Inferior parietal cortex (tissue), 1 donor: ENCODE data around the gene LYSMD3.

ENCODE experiments used
- DNase-seq: peaks from one replicate; pipeline ENCODE4 v3.0.0-alpha.2; 2016; ENCODE audit errors: extremely low spot score

Gene LYSMD3

GRCh38 chr5:90548069-90548593 is 18.7 kb upstream of the LYSMD3 start:
- no peak for DNase-seq

DNA sequence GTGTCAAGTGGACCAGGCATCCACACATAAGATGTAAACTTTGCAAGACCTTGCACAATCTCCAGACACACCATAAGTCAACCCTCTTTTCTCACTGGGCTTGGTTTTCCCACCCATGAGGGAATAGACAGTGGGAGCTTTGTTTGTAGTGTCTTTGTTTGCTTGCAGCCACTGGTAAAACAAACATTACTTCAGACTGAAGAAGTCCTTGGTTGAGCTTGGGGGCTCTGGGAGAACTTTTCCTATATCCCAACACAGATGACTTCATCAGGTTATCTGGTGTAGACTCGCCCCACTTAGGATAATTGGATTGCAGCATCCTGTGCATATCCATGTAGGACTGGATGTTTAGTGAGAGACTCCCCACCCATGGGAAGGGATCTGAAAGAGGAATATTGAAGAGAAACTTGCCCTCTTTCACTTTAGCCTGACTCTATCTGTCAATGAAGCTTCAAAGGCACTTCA is 17.7 kb upstream of the LYSMD3 start:
- no peak for DNase-seq

DNA sequence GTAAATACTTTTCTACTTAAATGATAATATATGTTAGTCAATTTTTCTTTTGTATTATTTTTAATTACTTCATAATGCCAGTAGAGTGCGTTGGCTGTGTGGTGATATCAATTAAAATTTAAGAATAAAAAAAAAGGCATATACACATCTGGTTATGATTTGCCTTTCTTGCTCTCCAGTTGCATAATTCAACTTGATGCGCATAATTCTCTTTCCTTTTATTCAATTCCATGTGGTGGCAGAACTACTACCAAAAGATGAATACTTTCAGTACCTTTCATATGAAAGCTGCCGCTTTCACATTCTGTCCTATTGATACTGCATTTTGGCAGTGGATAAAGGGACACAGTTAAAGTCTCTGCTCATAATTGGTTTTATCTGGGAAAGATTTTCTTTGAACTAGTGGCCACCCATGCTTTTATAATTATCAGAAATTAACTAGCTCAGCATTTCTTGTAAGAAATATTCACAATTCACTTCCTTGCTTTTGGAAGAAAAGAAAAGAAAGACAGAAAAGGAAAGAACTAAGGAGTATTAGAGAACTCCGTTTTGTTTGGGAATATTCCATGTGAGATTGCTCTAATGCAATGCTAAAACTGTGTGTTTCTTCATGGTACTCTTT is 16.9 kb upstream of the LYSMD3 start:
- DNase-seq = no peak

DNA sequence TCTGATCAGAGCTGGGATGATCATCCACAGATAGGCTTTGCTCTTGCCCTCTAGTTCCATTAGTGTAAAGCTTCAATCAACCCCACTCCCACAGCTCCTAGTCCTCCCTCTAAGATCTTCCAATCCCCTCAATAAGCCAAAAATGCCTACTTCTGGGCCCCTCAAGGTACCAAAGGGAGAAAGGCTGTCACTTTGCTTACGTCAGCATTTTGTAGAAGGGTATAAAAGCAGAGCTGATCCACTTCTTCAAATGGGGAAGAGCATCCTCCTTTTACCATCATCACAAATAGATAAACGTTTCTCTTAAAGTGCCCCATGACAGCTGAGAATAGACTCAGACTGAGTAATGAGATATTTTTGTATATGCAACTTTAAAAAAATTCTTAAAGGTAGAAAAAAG is 16.1 kb upstream of the LYSMD3 start:
- DNase-seq = no peak

- no peak for DNase-seq
These were observed 13.6 kb upstream of the LYSMD3 start for GRCh38 chr5:90542827-90543519.

DNA sequence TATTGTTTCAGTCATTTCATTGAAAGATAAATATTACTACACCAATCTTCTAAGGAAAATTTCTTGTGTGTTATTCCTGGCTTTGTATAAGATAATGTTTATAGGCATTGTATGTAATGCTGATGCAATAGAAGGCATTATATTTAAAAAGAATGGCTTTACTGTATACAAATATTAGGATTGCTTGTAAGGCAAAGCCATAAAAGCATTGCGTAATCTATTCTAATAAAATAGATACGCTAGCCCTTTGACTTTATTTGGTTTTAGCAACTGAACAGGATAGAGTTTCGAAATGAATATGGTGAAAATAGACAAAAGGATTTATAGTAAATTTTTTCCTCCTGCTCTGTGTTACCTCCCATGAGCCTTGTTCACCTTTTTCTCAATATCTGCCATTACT is 5.5 kb upstream of the LYSMD3 start:
- no peak for DNase-seq

- DNase-seq = no peak
These were observed 4.4 kb upstream of the LYSMD3 start for GRCh38 chr5:90533794-90534193.

DNA sequence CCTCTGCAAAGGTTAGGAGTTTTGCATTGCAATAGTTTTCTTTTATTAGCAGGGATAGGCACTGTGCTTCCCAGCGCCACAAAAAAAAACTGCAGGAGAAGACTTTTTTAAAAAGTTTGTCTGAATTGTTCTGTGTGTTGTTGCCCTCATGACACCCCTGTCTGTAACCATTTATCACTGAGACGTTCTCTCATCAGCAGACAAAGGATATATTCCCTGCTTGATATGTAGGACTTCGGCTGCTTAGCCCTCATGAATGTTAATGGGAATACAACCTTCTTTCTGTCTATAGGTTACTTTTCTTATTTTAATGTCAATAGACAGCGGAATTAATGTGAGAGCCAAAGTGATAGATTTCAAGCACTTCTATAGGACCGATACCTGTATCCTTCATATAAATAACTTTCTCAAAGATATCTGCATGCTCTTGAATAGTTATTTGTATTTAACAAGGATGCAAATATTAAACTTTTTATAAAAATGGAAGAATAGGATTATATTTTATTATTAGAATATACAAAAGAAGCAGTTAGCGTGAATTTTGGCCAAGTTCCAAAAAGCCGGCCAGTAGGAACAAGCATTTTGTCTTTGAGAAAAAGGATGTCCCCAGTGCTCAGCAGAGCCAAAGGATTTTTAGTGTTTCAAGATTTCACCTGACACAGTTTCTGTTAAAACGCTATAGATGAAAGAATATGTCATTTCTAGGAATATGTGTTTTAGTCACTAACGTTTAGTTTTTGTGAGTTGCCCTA is 1.5 kb upstream of the LYSMD3 start:
- no peak for DNase-seq

DNA sequence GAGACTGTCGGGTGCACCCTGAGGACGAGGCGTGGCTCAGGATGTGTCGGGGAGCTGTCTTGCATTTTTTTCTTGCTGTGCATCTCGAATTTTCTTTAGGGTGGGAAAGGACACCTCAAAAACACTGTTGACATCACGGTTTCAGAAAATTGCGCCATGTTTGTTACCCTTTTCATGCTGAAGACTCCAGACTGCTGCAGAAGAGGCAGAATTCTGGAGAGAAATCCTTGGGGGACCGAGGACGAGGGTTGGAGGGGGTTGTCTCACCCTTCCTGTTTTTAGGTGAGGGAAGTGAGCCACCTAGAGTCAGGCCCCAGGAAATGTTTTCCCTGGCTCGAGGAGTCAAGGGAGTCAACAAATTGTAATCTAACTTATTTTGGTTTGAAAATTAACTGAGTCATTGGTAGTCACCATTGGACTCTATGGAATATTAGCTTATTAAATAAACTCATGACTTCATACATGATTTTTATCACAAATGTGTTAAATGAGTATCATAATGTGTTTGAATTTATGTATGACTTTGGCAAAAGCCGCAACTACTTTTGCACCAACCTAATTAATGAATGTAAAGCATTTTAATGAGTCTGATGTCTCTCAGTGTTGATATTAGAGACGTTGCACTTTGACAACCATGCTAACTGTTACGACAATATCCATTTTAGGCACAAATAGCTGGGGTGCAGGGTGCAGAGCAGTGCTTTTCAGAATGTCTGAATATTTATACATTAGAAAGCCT is 724 bp upstream of the LYSMD3 start:
- DNase-seq = peak; percentile 88

DNA sequence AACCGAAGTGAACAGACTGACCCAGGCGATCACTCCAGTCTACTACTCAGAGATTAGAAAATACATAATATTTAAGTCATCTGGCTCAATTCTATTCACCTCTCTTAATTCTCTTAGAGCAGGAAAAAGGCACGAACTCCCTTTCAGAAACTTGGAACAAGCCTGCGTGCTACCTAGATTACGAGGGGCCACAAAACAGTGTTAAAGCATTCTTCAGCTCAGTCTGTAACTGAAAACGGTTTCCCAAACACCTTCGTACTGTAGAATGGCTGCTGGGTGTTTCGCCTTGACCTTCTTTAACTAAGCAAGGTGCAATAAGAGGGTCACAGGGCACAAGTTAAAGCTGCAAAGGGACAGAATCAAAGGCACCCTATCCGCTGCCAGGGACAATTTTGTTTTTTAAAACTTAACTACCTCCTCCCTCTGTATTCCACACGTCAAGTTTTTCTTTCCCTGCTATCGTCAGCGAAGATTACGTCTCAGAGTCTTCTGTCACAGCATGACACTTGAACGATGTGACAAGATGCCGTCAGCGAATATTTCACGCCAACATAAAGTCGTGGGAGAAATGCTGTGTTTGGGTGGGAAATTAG is 687 bp downstream of the LYSMD3 start:
- DNase-seq = peak; percentile 54

- no peak for DNase-seq
These were observed 10.3 kb downstream of the LYSMD3 start for GRCh38 chr5:90519081-90519480.

DNA sequence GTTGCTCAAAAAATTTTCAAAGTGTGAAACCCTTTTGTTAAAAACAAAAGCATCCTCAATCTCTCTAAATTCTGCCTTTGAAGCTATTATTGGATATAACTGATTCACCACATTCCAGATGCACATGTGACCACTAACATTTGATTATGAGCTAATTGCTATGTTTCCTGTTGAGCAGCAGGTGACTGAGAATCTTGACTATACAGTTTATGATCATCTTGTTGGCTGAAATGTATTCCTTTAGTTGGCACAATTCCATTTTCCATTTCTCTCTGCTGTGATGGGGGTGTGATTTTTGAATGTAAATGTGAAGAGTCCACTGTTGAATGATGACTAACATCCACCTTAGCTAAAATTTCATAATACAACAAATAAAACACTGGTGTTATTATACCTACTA is 10.7 kb downstream of the LYSMD3 start:
- no peak for DNase-seq

- DNase-seq = no peak
These were observed 14.9 kb downstream of the LYSMD3 start for GRCh38 chr5:90514520-90514919.

GRCh38 chr5:90510438-90510837 is 18.9 kb downstream of the LYSMD3 start:
- no peak for DNase-seq

GRCh38 chr5:90506221-90506620 is 23.2 kb downstream of the LYSMD3 start:
- DNase-seq = no peak

DNA sequence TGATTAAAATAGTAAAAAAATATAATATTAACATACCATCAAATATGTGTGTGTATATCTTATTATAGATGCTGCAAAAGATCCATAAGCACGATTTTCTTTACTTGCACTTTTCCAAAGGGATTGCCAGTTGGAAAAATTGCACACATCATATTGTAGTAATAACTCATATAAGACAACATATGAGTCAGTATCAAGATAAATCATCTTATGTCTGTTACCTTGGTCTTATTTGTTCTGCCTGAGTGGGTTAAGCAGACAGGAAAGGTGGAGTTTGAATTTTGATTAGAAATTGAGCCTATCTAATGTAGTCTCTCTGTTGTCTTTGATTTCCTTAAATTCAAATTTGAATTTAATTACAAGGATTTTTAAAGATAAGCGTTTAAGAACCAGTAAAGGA is 24.6 kb downstream of the LYSMD3 start:
- DNase-seq = no peak

DNA sequence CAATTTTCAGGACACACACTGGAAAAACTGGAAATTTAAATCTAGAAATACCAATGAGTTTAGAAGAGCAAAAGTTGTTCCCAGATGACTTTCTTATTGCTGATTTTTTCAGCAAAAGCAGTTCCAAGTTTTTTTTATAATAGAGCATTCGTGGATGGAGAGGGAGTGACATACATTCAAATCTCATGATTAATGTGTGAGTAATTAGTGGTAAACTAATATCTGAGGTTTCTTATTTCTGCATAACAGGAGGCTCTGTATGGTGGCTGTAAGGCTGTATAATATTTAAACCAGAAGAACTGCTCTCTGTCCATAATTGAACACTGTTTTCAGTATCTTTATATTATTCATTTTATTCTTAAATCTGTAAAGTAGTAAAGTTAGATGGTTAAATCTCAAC is 25.8 kb downstream of the LYSMD3 start:
- DNase-seq = no peak

DNA sequence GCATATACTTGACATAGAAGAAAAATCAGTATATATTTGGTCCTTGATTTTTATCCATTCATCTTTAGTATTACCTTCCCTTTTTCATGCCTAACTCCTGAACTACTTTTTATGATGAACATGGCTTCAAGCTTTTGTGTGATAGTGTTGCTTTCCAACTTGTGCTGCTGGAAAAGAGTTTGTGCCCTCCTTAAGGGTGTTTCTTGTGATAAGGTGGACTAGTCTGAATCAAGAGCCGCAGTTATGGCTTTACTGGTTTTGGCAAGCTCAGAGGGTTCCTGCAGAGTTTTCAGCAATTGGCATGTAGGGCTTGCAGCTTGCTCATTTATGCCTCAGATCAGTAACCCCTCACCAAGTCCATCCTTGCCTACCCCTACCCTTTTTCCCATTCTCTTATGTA is 34.2 kb downstream of the LYSMD3 start:
- no peak for DNase-seq

GRCh38 chr5:90494043-90494442 is 35.3 kb downstream of the LYSMD3 start:
- DNase-seq = no peak

GRCh38 chr5:90488791-90489190 is 40.6 kb downstream of the LYSMD3 start:
- DNase-seq = no peak

DNA sequence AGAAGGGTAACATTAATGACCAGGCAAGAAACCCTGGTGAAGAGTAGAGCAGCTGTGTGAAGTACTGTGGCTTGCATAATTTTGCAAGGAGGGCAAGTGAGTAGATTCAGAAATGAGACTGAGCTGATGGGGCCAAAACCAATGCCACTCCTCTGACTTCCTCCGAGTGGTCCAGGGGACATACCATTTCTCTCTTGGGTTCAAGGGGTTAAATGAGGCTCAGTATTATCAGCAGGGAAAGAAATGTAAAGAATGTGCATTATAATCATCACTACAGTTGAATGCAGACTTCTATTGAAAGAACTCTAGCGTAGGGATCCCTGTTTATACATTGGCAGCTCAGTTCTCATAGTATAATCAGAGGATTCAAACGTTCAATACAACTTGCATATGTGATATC is 44.8 kb downstream of the LYSMD3 start:
- no peak for DNase-seq

DNA sequence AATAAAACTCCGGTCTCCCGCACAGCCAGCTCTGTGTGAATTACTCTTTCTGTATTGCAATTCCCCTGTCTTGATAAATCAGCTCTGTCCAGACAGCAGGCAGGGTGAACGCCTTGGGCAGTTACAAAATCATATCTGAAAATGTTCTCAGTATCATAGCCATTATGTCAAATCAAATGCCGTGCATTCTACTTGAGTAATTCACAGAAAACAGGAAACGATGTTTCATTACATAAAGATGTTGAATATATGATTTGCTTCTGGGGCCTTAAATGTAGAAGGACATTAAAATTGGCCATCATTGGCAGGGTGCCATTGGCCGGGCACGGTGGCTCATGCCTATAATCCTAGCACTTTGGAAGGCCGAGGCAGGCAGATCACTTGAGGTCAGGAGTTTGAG is 46.2 kb downstream of the LYSMD3 start:
- no peak for DNase-seq
